Cerebellar cortex (tissue), 1 donor: ENCODE measurements around the gene AMBP.
A peak's percentile ranks its signal among the peaks of the same experiment; 100 is the strongest.
"Not testable (repeated sequence)": the region's sequence is repeated elsewhere in the genome, so short reads cannot be mapped to it uniquely, and the experiment has no call there.

ENCODE experiments used
- DNase-seq: peaks from one replicate; pipeline ENCODE4 v3.0.0-alpha.2; 2015; ENCODE audit warnings: low spot score

The AMBP gene

DNA sequence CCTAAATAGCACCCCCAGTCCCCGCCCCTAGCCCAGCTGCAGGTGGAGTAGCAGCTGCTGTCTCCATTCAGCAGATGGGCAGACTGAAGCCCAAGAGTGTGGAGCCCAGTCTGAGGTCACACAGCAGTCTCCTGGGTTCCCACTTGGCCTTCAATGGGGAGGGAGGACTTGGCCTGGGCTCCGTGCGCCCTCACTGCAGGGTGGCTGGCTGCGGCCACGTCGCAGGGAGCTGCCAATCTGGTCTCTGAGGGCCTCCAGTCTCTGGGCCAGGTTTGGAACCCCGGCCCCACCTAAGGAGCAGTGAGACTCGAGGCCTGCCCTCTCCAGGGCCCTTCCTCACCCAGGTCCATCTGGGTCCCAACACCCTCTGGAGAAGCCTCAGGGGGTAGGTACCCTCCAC lies 13.6 kb upstream of the AMBP start:
- no peak for DNase-seq

DNA sequence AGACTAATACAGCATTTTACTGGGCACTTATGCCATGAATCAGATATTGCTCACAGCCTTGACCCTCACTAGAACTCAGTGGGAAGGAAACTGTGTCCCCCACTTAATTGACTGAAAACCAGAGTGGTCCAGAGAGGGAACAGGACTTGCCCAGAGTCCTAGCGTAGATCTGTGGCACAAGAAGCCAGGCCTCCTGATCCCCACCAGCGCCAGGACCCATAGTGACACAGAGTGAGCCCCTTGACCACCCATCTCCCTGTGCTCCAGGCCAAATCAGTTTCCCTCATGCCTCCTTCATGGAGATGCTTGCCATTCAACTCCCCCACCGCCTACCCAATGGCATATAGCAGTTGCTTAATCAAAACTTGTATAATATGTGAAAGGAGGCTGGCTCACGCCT lies 12.7 kb upstream of the AMBP start:
- DNase-seq = no peak

DNA sequence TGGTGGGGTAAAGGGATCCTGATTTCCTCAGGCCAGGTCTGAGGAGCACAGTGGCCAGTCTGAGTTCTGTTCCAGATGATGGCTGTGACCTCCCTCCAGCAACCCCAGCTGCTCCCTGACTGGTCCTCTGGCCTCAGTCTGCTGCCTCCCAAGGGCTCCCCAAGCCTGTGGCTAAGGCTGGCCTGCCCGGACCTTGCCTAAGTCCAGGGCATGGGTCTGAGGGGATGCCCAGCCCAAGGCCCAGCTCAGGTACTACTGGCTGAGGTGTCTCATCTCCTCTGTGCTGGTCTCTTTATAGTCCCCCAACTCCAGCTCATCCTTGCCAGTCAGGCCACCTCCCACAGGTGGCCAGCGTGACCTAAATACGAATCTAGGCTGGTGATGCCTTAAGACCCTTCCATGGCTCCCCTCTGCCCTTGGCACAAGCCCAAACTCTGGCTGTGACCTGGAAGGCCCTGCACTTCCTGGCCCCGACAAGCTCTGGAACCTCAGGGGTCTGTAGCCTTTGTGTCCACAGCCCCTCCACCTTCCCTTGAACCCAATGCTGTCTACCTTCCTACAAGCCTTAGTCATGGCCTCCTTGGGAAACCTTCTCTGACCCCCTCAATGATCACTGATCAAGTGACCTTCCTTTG lies 11.2 kb upstream of the AMBP start:
- DNase-seq = no peak

DNA sequence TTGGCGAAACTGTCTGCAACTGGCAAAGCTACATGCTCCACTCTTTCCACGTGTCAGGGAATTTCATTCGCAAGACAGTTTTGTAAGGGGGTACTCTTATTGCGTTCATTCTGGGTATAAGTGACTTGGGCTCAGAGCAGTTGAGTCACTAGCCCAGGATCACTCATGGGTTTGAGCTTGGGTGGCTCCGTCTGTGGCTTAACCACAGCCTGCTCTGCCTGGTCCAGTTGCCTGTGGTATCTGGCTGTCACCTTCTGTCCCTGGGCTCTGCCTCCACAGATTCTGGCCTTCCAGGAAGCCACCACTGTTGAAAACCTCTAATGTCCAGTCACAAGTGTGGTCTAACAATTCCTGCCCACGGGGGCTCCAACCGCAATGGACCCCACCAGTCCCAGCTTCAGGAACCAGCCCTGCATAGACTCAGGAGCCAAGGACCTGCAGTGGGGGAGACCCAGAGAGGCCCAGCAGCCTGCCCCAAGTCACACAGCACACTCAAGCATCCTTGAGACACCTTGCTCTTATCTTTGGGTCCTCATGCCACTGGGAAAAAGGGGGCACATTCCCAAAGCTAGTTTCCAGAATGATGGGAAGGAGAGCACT lies 10.6 kb upstream of the AMBP start:
- no peak for DNase-seq

DNA sequence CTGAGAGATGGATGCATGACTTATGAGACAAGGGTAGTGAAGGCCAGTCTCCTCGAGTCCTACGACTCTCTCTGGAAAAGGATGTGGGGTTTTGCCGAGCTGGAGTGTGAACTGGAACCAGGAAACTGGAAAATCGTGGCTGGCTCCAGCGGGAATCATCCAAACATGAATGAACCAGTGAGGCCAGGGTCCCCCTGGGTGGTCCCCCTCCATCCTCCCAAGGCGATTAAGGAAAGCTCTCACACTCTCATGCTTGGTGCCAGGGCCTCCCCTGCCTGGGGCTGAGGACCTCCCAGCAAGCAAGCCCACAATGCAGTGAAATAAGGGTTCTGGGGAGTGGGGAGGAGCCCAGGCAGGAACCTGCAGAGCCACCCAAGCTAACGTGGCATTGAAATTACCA lies 9.6 kb upstream of the AMBP start:
- DNase-seq = no peak

DNA sequence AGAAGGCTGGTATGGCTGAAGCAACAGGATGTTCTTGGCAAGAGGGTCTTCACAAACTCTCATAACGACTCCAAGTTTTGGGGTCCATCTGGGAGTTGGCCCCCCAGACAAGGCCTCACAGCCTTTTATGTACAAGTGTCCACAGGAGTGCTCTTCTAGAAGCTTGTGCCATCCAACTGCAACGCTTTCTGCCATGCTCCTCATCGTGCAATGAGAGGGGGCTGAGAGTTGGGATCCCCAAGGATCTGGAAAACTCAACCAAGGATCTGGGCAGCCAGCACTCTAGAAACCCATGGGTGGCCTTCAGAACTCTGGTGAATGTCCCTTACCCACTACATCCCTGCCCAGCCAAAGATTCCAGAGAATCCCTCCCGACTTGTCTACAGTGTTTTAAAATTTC lies 8.5 kb upstream of the AMBP start:
- DNase-seq = no peak

DNA sequence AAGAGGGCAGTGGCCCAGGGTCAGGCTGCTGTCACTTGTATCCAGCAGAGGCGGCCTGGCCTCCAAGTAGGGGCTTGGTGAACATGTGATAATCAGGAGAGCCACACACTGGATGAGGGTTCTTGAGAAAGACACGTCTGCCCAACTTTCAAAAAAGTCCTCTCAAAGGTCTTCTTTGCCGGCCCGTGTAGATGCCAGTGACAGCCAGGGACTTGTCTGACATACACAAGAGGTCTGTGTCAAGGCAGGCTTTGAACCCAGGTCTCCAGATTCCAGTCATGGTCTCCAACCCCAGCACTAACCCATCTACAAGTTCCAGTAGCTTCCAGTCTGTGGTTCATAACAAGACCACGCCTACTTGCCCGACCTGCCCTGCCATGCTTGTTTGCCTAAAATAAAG lies 7.9 kb upstream of the AMBP start:
- DNase-seq = no peak

DNA sequence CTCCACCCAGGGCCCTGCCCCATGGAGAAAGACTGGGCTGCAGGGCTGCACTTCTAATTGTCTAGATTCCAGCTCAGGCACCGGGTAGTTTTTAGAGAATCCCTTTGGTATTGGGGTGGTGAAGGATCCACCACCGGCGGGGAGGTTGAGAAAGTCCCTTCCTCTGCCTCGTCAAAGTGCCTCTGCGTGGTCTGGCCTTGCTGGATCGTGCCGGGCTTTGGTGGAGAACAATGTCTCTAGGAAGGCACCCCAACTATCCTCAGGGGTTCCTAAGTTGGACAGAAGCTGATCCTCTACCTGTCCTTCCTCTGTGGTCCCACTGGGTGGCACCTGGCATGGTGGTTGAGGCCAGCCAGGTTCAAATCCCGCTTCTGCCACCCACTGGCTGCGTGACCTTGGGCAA lies 7.3 kb upstream of the AMBP start:
- no peak for DNase-seq

DNA sequence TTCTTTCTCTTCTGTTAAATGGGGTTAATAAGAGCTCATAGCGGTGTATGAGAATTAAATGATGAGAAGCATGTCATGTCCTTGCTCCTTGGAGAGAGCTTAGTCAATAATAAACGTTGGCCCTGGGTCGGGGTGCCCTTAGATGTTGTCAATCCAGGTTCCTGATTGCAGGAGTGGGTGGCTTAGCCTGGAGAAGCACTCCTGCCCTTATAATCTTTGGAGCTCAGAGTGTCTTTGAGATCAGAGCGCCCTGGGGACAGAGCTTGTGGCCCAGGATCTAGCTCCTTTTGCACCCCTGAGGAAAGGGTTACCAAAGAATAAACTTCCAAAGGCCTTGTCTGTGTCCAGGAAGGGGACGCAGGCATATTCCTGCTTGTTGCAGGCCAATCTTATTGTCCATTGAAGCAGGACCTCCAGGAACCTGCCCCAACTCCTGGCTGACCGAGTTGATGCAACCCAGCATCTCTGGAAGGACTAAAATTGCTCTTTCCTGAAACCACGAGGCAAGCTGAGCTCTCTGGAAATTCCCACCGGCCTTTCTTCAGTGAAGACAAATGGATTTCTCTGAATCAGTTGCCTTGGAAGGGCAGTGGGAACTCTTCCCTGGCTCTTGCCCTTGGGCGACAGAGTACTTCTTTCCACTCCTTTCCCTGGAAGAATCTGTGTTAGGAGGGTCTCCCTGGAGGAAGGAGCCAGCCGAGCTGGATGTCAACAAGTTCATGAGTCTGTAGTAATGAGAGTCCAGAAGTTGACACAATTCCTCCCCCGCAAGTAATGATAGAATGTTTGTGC lies 6.4 kb upstream of the AMBP start:
- DNase-seq = no peak

DNA sequence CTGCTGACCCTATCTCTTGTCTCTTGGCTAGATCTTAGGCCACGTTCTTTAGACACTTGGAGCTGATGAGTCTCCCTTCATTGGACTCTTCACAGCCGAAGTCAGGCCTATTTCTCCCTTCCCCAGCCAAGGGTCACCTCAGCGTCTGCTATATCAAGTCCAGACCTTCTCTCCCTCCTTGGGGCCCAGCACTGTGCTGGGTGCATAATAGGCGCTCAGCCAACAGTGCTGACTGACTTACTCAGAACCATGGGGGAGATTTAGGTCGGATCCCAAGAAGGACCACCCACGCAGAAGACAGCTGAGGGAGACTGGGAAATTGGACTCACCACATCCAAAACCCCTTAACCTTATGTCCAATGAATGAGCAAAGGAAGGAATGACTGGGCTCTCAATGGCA lies 5.6 kb upstream of the AMBP start:
- DNase-seq = no peak

DNA sequence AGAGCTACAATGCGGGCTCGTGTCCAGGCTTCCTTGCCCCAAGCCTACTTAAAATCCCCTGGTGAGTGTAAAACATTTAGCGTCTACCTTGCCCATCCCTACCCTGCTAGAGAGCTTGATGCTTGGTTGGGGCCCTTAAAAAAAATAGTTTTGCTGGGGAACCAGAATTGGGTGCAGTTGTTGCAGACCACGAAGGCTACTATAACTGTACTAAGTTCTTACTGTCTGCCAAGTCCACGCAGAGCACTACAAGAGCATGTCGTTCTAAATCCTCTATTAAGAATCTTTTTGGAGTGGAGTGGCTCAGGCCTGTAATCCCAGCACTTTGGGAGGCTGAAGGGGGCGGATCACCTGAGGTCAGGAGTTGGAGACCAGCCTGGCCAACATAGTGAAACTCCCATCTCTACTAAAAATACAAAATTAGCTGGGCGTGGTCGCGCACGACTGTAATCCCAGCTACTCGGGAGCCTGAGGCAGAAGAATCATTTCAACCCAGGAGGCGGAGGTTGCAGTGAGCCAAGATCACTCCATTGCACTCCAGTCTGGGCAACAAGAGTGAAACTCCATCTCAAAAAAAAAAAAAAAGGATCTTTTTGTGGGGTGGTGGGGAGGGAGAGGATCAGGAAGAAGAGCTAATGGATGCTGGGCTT lies 4.8 kb upstream of the AMBP start:
- DNase-seq = not testable (repeated sequence)

DNA sequence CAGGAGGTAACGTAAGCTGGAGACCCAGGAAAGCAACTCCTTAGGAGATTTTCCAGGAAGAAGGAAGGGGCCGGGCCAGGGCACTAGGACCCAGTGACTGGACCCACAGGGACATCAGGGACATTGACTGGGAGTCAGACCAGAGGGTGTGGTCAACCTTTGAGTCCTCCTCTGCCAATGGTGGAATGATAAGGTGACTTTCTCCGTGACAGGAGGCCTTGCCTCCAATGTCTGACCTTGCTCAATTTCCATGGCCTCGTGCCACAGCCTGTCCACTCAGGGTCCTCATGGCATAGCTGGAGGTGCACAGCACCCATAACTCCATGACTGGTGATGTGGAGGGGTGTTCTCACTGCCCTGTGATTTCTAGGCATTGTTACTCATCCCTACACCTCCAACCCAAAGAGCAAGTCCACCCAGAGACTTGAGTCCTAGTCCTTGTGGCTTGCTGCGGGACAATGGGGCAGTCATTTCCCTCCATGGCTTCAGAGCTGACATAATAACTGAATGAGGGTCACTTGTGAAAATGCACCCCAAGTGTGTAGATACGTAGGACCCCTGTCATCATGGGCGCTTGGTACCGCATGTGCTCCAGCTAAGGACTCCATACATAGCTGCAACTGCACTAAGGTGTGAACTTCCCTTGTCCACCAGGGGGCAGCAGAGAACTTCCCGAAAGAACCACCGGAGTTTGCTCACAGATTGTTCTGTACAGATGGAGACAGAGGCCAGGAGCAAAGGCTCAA lies 4.1 kb upstream of the AMBP start:
- peak; percentile 95 for DNase-seq

DNA sequence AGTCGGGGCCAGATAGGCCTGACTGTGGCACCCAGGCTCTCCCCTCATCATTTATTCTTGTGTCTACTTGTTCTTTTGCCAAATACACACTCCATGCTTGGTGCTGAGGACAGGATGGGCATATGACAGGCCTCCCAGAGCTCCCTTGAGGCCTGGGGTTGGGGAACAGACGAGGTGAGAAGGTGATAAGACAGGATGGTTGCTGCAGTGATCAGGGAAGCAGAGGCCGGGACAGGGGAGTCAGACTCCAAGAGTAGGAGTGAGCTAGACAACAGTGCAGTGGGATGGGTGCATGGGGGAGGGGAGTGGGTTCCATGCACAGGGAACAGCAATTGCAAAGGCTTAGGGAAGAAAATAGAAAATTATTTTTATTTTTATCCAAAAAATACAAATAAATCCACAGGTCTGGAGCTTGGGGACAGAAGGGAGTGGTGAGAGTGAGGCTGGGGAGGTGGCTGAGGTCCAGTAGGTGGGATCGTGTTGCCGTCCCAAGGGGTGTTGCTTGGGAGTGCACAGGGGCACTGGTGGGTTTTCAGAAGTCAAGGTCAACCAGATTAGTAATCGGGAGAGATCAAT lies 3.4 kb upstream of the AMBP start:
- DNase-seq = no peak

DNA sequence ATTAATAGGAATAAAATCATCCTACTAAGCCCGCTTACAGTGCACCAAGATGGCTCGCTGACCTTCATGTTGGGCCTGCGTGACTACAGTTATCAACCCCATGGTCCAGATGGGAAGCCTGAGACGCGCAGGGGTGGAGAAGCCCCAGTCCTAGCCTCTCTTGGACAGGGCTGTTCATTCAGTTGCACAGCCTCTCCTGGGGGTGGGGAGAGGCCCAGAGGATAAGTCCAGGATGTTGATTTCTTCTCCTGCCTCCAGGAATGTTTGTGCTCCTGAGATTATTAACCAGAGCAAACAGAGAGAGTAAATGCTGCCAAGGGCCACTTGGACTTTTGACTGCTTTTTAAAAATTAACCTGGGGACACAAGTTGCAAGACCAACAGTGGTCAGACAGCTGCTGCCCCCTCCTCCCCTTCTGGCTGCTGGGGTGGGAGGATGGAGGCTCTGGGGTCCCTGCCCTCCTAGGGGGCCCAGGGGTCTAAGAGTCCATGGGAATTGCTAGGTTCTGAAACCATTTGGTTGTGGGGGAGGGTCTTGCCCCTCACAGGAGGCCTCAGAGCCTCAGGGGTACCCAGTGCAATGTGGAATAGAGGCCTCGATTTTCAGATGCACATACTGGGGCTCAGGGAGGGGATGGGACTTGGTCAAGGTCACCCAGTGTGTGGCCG lies 2.8 kb upstream of the AMBP start:
- no peak for DNase-seq

DNA sequence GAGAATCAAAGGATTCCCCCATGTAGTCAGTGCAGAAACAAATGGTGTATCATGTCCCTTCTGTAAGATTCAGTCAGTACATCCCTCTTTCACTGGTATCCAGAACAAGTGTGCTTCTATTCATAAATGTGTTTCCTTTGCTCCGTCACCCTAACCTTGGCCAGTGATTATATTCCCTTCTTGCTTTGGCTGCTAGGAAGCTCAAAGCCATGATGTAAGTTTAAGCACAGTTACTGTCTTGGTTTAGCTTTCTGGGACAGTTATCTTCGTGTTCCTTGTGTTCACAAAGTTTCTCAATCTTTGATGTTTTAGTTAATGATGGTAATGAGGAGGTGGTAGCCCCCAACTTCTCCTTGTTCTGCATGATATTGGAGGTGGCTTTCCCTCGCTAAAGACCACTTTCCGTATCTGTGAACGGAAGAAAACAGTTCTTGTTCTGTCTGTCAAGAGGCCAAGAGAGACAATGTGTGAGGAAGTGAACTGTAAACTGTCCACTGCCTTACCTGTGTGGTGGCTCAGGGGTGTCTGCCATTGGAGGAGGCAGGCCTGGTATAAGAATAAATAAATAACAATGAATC lies 2.2 kb upstream of the AMBP start:
- DNase-seq = no peak

DNA sequence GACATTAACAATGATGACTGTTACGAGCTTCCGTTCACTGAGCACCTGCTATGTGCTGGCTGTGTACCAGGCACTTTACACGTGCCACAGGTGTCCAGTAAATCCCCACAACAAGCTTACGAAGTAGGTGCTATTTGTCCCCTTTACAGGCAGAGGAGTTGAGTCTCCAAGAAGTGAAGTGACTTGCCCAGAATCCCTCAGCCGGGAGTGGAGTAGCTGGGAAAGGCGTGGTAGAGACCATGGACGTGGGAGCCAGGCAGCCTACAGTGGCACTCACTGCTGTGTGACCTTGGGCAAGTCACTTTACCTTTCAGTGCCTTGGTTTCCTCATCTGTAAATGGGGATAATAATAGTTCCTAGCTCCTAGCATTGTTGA lies 669 bp upstream of the AMBP start:
- no peak for DNase-seq

DNA sequence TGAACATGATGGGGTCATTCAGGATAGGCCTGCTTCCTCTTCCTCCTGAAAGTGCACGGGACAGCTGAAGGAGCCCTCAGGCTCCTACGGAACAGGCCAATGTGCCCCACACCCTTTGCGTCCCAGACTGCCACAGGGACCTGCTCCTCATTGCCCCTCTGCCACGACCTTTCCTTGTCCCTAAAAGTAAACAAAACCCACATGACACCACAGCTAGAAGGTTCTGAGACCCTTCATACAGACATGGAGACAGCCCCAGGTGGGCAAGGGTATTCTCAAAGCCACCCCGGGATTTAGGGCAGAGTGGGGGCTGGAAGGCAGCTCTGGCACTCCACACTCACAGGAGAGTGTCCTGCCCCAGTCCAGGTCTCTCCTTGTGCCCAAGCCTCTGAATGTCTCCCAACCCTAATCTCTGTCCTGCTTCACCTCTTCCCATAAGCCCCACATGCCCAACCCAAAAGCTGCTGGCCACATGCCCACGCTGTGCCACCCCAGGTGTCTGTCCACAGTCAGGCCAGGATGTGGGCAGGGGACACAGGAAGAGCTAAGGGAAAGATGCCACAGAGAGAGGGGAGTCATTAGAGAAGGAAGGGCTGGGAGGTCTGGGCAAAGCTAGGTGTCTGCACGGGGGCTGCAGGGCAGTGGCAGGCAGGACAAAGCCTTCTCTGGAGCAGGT lies 800 bp downstream of the AMBP start:
- DNase-seq = no peak

DNA sequence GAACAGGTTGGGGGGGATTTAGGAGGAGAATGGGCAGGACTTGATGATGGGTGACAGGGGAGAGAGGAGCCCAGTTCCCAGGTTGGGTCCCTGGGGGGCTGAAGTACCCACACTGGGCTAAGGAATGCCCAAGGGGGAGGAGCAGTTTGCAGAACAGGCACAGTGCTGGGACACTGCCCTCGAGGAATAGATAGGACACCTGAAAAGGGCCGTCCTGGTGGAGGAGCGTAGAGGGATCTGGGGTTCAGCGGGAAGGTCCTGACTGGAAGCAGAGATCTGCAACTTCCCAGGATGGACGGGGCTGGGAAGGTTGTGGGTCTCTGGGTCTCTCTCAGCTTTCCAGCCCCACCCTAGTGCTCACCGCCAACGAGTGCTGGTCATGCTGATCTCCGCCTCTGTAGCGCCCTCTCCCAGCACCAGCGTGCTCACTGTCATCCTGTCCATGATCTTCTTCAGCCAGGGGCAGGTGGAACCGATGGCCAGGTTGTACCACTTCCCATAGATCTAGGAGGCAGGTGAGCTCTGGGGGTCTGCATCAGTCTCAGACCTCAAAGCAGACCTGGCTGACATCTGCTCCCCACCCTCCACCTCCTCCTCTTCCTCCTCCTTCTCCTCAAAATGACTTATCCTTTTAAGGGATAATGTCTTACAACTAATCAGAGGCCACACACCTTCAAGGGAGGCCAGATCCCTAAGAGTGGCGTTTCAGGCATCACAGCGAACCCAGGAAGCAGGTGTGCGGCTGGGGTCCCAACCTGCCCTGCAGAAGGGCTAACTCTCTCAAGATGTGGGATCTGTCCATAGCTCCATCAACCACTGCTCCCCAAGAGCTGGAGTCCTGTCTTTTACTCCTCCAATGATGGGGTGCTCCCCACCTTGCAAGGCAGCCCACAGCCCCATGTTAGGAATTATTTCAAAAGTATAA lies 1.6 kb downstream of the AMBP start:
- DNase-seq = no peak

DNA sequence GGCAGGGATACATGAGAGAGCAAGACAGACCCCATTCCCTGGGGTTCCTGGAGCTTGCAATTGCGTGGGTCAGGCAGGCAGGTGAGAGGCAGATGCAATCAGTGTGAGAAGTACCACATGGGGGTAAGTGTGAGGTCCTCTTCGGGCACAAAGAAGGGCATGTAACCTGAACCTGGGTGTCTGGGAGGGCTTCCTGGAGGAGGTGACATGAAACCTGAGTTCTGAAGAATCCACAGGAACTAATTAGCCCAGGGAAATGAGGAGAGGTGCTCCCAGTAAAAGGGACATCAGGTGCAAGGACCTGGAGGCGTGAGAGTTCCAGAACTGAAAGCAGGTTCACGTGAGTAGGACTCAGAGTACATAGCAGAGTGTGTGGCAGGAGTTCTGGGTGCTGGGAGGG lies 2.5 kb downstream of the AMBP start:
- DNase-seq = no peak
